ENCODE results near the gene ITGAV. TPM values are rescaled to one million over a fixed set of nuclear protein-coding genes. Genes with fewer than 3 reads are reported as not detected.

Gene ITGAV
- total and polyA plus RNA-seq, 8 donors = 9.0 to 83.3 (median 29.4) TPM

- 72 to 73% methylated on average over 8 of the region's 8 CpGs for WGBS, 2 donors
- H3K27me3 ChIP-seq = no peaks in the 10 kb centered on the region
- H3K4me3 ChIP-seq = no peak overlapping the region
- no peaks in the 10 kb centered on the region for H3K36me3 ChIP-seq
- H3K27ac ChIP-seq = no peak overlapping the region
- no peak for DNase-seq
- H3K9me3 ChIP-seq = no peaks in the 10 kb centered on the region
- TF ChIP-seq CTCF (IDR thresholded peaks at IDR 0.05) = no peak
- FAIRE-seq = no peak
- intact Hi-C loops (cut with DNase I) = no loop called here
- no peaks in the 10 kb centered on the region for H3K4me1 ChIP-seq
- no peak for ATAC-seq
These were observed 34.8 kb upstream of the ITGAV start for GRCh38 chr2:186554850-186555671.

- 79 to 88% methylated on average over 2 of the region's 2 CpGs for WGBS, 2 donors
- ATAC-seq (no peak), DNase-seq (no peak), FAIRE-seq (no peak)
- Histone ChIP-seq H3K27ac (no peak overlapping the region), H3K4me1 (no peaks in the 10 kb centered on the region), H3K27me3 (no peaks in the 10 kb centered on the region), H3K36me3 (no peaks in the 10 kb centered on the region), H3K4me3 (no peak overlapping the region), H3K9me3 (no peaks in the 10 kb centered on the region)
- intact Hi-C loops (cut with DNase I) = no loop called here
- no peak for TF ChIP-seq CTCF (IDR thresholded peaks at IDR 0.05)
These were observed 31.2 kb upstream of the ITGAV start for GRCh38 chr2:186558512-186559276.

GRCh38 chr2:186559370-186559769 is 30.5 kb upstream of the ITGAV start:
- no peak for FAIRE-seq
- intact Hi-C loops (cut with DNase I) = no loop called here

GRCh38 chr2:186559848-186560247 is 30.0 kb upstream of the ITGAV start:
- DNase-seq (no peak), ATAC-seq (no peak), FAIRE-seq (no peak)
- Histone ChIP-seq H3K9me3 (no peaks in the 10 kb centered on the region), H3K4me1 (no peaks in the 10 kb centered on the region), H3K4me3 (no peak overlapping the region), H3K36me3 (no peaks in the 10 kb centered on the region), H3K27ac (no peak overlapping the region), H3K27me3 (no peaks in the 10 kb centered on the region)
- 90 to 95% methylated on average over 3 of the region's 3 CpGs for WGBS, 2 donors
- TF ChIP-seq CTCF (IDR thresholded peaks at IDR 0.05) = no peak
- intact Hi-C loops (cut with DNase I) = no loop called here

More at GRCh38 chr2:186559370-186559769, 30.5 kb upstream of the ITGAV start:
- ATAC-seq (no peak), DNase-seq (no peak)
- H3K27me3 ChIP-seq = no peaks in the 10 kb centered on the region
- no peak overlapping the region for H3K4me3 ChIP-seq
- no peak overlapping the region for H3K27ac ChIP-seq
- no peaks in the 10 kb centered on the region for H3K36me3 ChIP-seq
- no peaks in the 10 kb centered on the region for H3K9me3 ChIP-seq
- no peak for TF ChIP-seq CTCF (IDR thresholded peaks at IDR 0.05)
- H3K4me1 ChIP-seq = no peaks in the 10 kb centered on the region

GRCh38 chr2:186560254-186560653 is 29.6 kb upstream of the ITGAV start:
- WGBS, 2 donors = 45 to 65% methylated on average over 3 of the region's 3 CpGs
- DNase-seq (no peak), FAIRE-seq (no peak), ATAC-seq (no peak)
- Histone ChIP-seq H3K27me3 (no peaks in the 10 kb centered on the region), H3K36me3 (no peaks in the 10 kb centered on the region), H3K9me3 (no peaks in the 10 kb centered on the region), H3K4me1 (no peaks in the 10 kb centered on the region), H3K4me3 (no peak overlapping the region), H3K27ac (no peak overlapping the region)
- intact Hi-C loops (cut with DNase I) = no loop called here
- no peak for TF ChIP-seq CTCF (IDR thresholded peaks at IDR 0.05)

All from pancreas (tissue), 10 donors.